GM18907 (cell line): Measurements from ENCODE around the gene MPHOSPH9.

Experiments used
- ATAC-seq: cut with Tn5 transposase; IDR thresholded peaks from one replicate; pipeline ENCODE4 v1.9.1; 2021; ENCODE audit warnings: mild to moderate bottlenecking, moderate library complexity; ENCODE audit not compliant: unreplicated experiment

Gene MPHOSPH9

GRCh38 chr12:123104809-123105208 is 128.1 kb downstream of the MPHOSPH9 start:
- no peak for ATAC-seq
